Heart right ventricle (tissue), 16 donors: Measurements from ENCODE around the gene MYT1. TPM values are rescaled to one million over a fixed set of nuclear protein-coding genes. Genes with fewer than 3 reads are reported as not detected.

Source experiments
- ATAC-seq, 8 donors: fragments of 200-7000 bp; cut with Tn5 transposase; one replicate each; pipeline ENCODE4 v1.9.1; 2020; ENCODE audit warnings: mild to moderate bottlenecking in 8 of 8, moderate library complexity in 8 of 8, moderate number of reproducible peaks in 1 of 8
- DNase-seq, 2 donors: peaks; one replicate each; pipeline ENCODE4 v3.0.0-alpha.2; 2020
- H3K27ac ChIP-seq, 10 donors: fragments of 200-600 bp; sonication (generic) in 2 of 10; one replicate each; pipeline versions ENCODE4 v1.5.0 to v1.8.0; 2020 to 2022; ENCODE audit warnings: mild to moderate bottlenecking in 3 of 10
- H3K27me3 ChIP-seq, 7 donors: fragments of 200-600 bp; one replicate each; pipeline ENCODE4 v1.8.0; 2021 to 2022; ENCODE audit warnings: mild to moderate bottlenecking in 2 of 7
- H3K36me3 ChIP-seq, 9 donors: fragments of 200-600 bp; sonication (generic) in 1 of 9; one replicate each; pipeline versions ENCODE4 v1.5.0 to v1.8.0; 2020 to 2022; ENCODE audit warnings: mild to moderate bottlenecking in 2 of 9
- H3K4me1 ChIP-seq, 9 donors: fragments of 200-600 bp; sonication (generic) in 1 of 9; one replicate each; pipeline versions ENCODE4 v1.5.0 to v1.8.0; 2020 to 2022; ENCODE audit warnings: mild to moderate bottlenecking in 4 of 9
- H3K4me3 ChIP-seq, 10 donors: fragments of 200-600 bp; sonication (generic) in 2 of 10; one replicate each; pipeline versions ENCODE4 v1.5.0 to v1.8.0; 2020 to 2022; ENCODE audit warnings: mild to moderate bottlenecking in 7 of 10, moderate library complexity in 2 of 10
- H3K9me3 ChIP-seq, 11 donors: fragments of 200-600 bp in 10 of 11; sonication (generic) in 2 of 11; one replicate each; pipeline versions ENCODE4 v1.5.0 to v1.8.0; 2013 to 2022; ENCODE audit warnings: mild to moderate bottlenecking in 2 of 11, control low read depth in 1 of 11, moderate library complexity in 1 of 11
- CTCF ChIP-seq, 9 donors: fragments of 200-600 bp; sonication (generic) in 2 of 9; IDR thresholded peaks; one replicate each; pipeline versions ENCODE4 v1.5.0 to v1.8.0; 2021 to 2022; ENCODE audit warnings: antibody characterized with exemption in 9 of 9, mild to moderate bottlenecking in 5 of 9, moderate library complexity in 1 of 9
- WGBS, 2 donors: extraction: QIAGEN DNeasy Blood & Tissue Kit; methylation state at CpG; one replicate each; pipeline ENCODE4 v1.1.7; 2013; ENCODE audit warnings: inconsistent platforms in 1 of 2; 5-methylcytosine and 5-hydroxymethylcytosine counted together
- intact Hi-C, 10 donors: fragments of 100-400 bp; cut with DNase I; formaldehyde crosslinking; loops; one replicate each; pipeline versions ENCODE4 v1.11.1 to v1.14.2; 2022
- polyA plus RNA-seq, 2 donors: library from polyadenylated mRNA; stranded (reverse); fragments of 200-250 nt; gene quantifications; one replicate each; pipeline ENCODE4 v1.2.3, GENCODE V29; 2013
- total RNA-seq, 10 donors: library from RNA; stranded (reverse); fragmentation: NEBNext Ultra II Directional in 3 of 10; extraction: Animal tissue kit (Norgen Biotek cat#: 25700) in 3 of 10; gene quantifications; one replicate each; pipeline versions ENCODE4 v1.2.1 to v1.2.4, GENCODE V29; 2021 to 2023
- donor health status: Arrhythmogenic right ventricular cardiomyopathy.
- donor health status: ischemic (EF 13 %, LVEDD 7.1; RV severe dilation, severe dysfunction).
- donor health status: healthy with polysubstance abuse.
- donor health status: DM: no; HTN: yes; CAD: no.
- donor health status: DM: no; HTN: no; CAD: no.
- donor health status: ischemic (EF 25% LVEDD 6.9; RV normal size, moderate dysfunction).
- donor health status: ischemic (EF 25% LVEDD 5.7; RV mildly dilated, moderate dysfunction).
- donor health status: healthy.
- donor health status: DM: yes; HTN: yes; CAD: no.
- donor health status: Ischemic cardiomyopathy.
- donor health status: ischemic (EF 35%, LVEDD 5.7; RV mildly dilated, moderate dysfunction).
- donor health status: nonischemic (EF 11% LVEDD 7.7; RV severe dilation, severe dysfunction).
- donor health status: DM: yes; HTN: yes; CAD: no.
- donor health status: PGD.
- donor health status: ischemic (EF 29% LVEDD 5.4; RV normal size, mild dysfunction).
- donor health status: nonischemic (EF 23%, LVEDD 6.1; RV moderate dilation, normal function).

Gene MYT1
- total and polyA plus RNA-seq, 12 donors: 0.01 to 0.35 (median 0.11) TPM; not detected in 1

- TF ChIP-seq CTCF (IDR thresholded peaks at IDR 0.05): no peak
- Histone ChIP-seq H3K36me3 (no peaks in the 10 kb centered on the region), H3K9me3 (no peaks in the 10 kb centered on the region), H3K4me3 (no peak overlapping the region), H3K27me3 (peaks cover 19 to 80% (median 58%) of the 10 kb centered on the region in 7 donors), H3K27ac (no peak overlapping the region), H3K4me1 (no peaks in the 10 kb centered on the region)
- intact Hi-C loops: no loop called here
- 60 to 70% methylated on average over 9 of the region's 9 CpGs for whole genome bisulfite sequencing, 2 donors
- ATAC-seq: no peak
- DNase-seq: no peak
Observed at GRCh38 chr20:64158346-64159285, 5.6 kb upstream of the MYT1 start.

- intact Hi-C loops: no loop called here
- Histone ChIP-seq H3K27ac (no peak overlapping the region), H3K27me3 (peaks cover 19 to 82% (median 65%) of the 10 kb centered on the region in 7 donors), H3K36me3 (no peaks in the 10 kb centered on the region), H3K4me1 (no peaks in the 10 kb centered on the region), H3K9me3 (no peaks in the 10 kb centered on the region), H3K4me3 (no peak overlapping the region)
- TF ChIP-seq CTCF (IDR thresholded peaks at IDR 0.05): no peak
- WGBS, 2 donors: 76 to 78% methylated on average over 8 of the region's 8 CpGs
- no peak for DNase-seq
- ATAC-seq: no peak
Observed at GRCh38 chr20:64159286-64159680, 5.0 kb upstream of the MYT1 start.

GRCh38 chr20:64159711-64160110, 4.5 kb upstream of the MYT1 start:
- DNase-seq (no peak), ATAC-seq (no peak)
- Histone ChIP-seq H3K9me3 (no peaks in the 10 kb centered on the region), H3K27ac (no peak overlapping the region), H3K4me1 (no peaks in the 10 kb centered on the region), H3K4me3 (no peak overlapping the region), H3K27me3 (peaks cover 19 to 82% (median 66%) of the 10 kb centered on the region in 7 donors), H3K36me3 (no peaks in the 10 kb centered on the region)
- intact Hi-C loops: no loop called here
- WGBS, 2 donors: 55 to 56% methylated on average over 7 of the region's 7 CpGs
- no peak for TF ChIP-seq CTCF (IDR thresholded peaks at IDR 0.05)

GRCh38 chr20:64160118-64160517, 4.1 kb upstream of the MYT1 start:
- no peak for ATAC-seq
- no peaks in the 10 kb centered on the region for H3K9me3 ChIP-seq
- no peaks in the 10 kb centered on the region for H3K4me1 ChIP-seq
- no peak overlapping the region for H3K4me3 ChIP-seq
- H3K27me3 ChIP-seq: peaks cover 19 to 82% (median 67%) of the 10 kb centered on the region in 7 donors
- no peak overlapping the region for H3K27ac ChIP-seq
- TF ChIP-seq CTCF (IDR thresholded peaks at IDR 0.05): no peak
- no peaks in the 10 kb centered on the region for H3K36me3 ChIP-seq
- WGBS, 2 donors: 30 to 32% methylated on average over 5 of the region's 5 CpGs
- no peak for DNase-seq
- intact Hi-C loops: no loop called here
